Measurements from ENCODE around the gene TSR1. TPM values are rescaled to one million over a fixed set of nuclear protein-coding genes. Genes with fewer than 3 reads are reported as not detected.

TSR1 gene
- total and polyA plus RNA-seq, 9 of the 15 experiments (the other 6 are each of a cell fraction or from before 2014, with no cell fraction given), result 16.4 to 87.5 (median 55.2) TPM

GRCh38 chr17:2383628-2384167 lies 47.4 kb upstream of the TSR1 start (continued):
- TF ChIP-seq ZNF592 (IDR thresholded peaks at IDR 0.05) (peak; percentile 42; the same call in 1 of the 2 replicates), CCAR2 (IDR thresholded peaks at IDR 0.05; ENCODE audit: low read depth, low read length) (no peak), TSC22D4 (tag; IDR thresholded peaks at IDR 0.05) (no peak), MEIS2 (IDR thresholded peaks at IDR 0.05; ENCODE audit: partially characterized antibody) (peak; percentile 80), ZMIZ1 (IDR thresholded peaks at IDR 0.05; ENCODE audit: low read depth in 2 of 2, low read length in 2 of 2) (no peak), VEZF1 (CRISPR knock-in tag; IDR thresholded peaks at IDR 0.05) (peak; percentile 24; the same call in 1 of the 2 replicates), COPS2 (conservative IDR thresholded peaks at IDR 0.05) (no peak), TFE3 (CRISPR knock-in tag; IDR thresholded peaks at IDR 0.05) (no peak), CREB3 (tag; conservative IDR thresholded peaks at IDR 0.05; ENCODE audit: low read depth) (0 out of 2 replicates have a peak, but pooled peaks have one; percentile 20), FOXK2 (conservative IDR thresholded peaks at IDR 0.05 in 1 of 2, IDR thresholded peaks at IDR 0.05 in 1 of 2; ENCODE audit: low read depth in 2 of 2) (peak; percentile 40 to 43; a peak in 2 of 4 replicates), EP400 (IDR thresholded peaks at IDR 0.05) (0 out of 2 replicates have a peak, but pooled peaks have one; percentile 18), MNT (conservative IDR thresholded peaks at IDR 0.05) (0 out of 4 replicates have a peak, but pooled peaks of 1 of the 2 experiments have one; percentile 22)
